OCI-LY1 (cell line): Measurements from ENCODE around the gene SSNA1.

Source experiments
- H2AFZ ChIP-seq: fragments of 200-600 bp; sonication (generic), shearing (Covaris generic); 2 replicates; pipeline ENCODE4 v1.6.0; 2014; ENCODE audit warnings: antibody characterized with exemption, mild to moderate bottlenecking, low read length
- H3F3A ChIP-seq: fragments of 200-600 bp; sonication (generic), shearing (Covaris generic); 2 replicates; pipeline ENCODE4 v1.6.0; 2014; ENCODE audit warnings: mild to moderate bottlenecking, antibody characterized with exemption, low read length, moderate library complexity; ENCODE audit not compliant: insufficient read depth
- H3K27ac ChIP-seq: fragments of 200-600 bp; sonication (generic); 2 replicates; pipeline ENCODE4 v1.5.1; 2014; ENCODE audit warnings: low read length, mixed run types, mild to moderate bottlenecking, low read depth; ENCODE audit not compliant: poor library complexity, severe bottlenecking
- H3K27me3 ChIP-seq: fragments of 200-600 bp; sonication (generic); 2 replicates; pipeline ENCODE4 v1.6.0; 2014; ENCODE audit warnings: antibody characterized with exemption, mild to moderate bottlenecking, low read length, moderate library complexity; ENCODE audit not compliant: insufficient read depth
- H3K36me3 ChIP-seq: fragments of 200-600 bp; sonication (generic); 2 replicates; pipeline ENCODE4 v1.6.1; 2014; ENCODE audit warnings: mild to moderate bottlenecking, antibody characterized with exemption, low read length, moderate library complexity, mixed read lengths; ENCODE audit not compliant: insufficient read depth
- H3K4me1 ChIP-seq: fragments of 200-600 bp; sonication (generic); 2 replicates; pipeline ENCODE4 v1.5.1; 2014; ENCODE audit warnings: mild to moderate bottlenecking, low read length, moderate library complexity; ENCODE audit not compliant: insufficient read depth, severe bottlenecking
- H3K4me2 ChIP-seq: fragments of 200-600 bp; sonication (generic), shearing (Covaris generic); 2 replicates; pipeline ENCODE4 v1.6.1; 2014; ENCODE audit warnings: low read length
- H3K4me3 ChIP-seq: fragments of 200-600 bp; sonication (generic); 2 replicates; pipeline ENCODE4 v1.5.1; 2014; ENCODE audit warnings: low read length, low read depth, mild to moderate bottlenecking, mixed read lengths; ENCODE audit not compliant: poor library complexity, severe bottlenecking
- H3K79me2 ChIP-seq: fragments of 200-600 bp; shearing (Covaris generic); 2 replicates; pipeline ENCODE4 v1.6.1; 2016; ENCODE audit warnings: mixed run types, low read length, mixed read lengths; ENCODE audit not compliant: insufficient read depth
- H3K9ac ChIP-seq: fragments of 200-600 bp; sonication (generic), shearing (Covaris generic); 2 replicates; pipeline ENCODE4 v1.6.1; 2014; ENCODE audit warnings: mild to moderate bottlenecking, low read length, mixed read lengths
- H3K9me2 ChIP-seq: fragments of 200-600 bp; sonication (generic), shearing (Covaris generic); 2 replicates; pipeline ENCODE4 v1.6.1; 2014; ENCODE audit warnings: low read depth, mild to moderate bottlenecking, low read length, mixed read lengths
- H3K9me3 ChIP-seq: fragments of 200-600 bp; shearing (Covaris generic); 2 replicates; pipeline ENCODE4 v1.6.1; 2014; ENCODE audit warnings: low read length, mixed read lengths
- H4K20me1 ChIP-seq: fragments of 200-600 bp; sonication (generic), shearing (Covaris generic); 2 replicates; pipeline ENCODE4 v1.6.0; 2016; ENCODE audit warnings: mild to moderate bottlenecking, low read length; ENCODE audit not compliant: insufficient read depth
- EZH2 ChIP-seq: fragments of 200-600 bp; sonication (generic), shearing (Covaris generic); IDR thresholded peaks from 2 replicates; pipeline ENCODE4 v1.8.0; 2017; ENCODE audit warnings: borderline replicate concordance, mixed run types, mild to moderate bottlenecking, antibody characterized with exemption, low read length, moderate library complexity, mixed read lengths
- TF ChIP-seq, protein P1 (sequence below): fragments of 200-600 bp; sonication (generic), shearing (Covaris generic); IDR thresholded peaks from 2 replicates; pipeline ENCODE4 v1.5.1; 2017; ENCODE audit warnings: mild to moderate bottlenecking, antibody characterized with exemption, low read length, moderate library complexity, mixed read lengths

SSNA1 gene

GRCh38 chr9:137171149-137171900 lies 17.2 kb upstream of the SSNA1 start:
- H3K9me3 ChIP-seq = no peaks in the 10 kb centered on the region
- TF ChIP-seq, protein P1, sequence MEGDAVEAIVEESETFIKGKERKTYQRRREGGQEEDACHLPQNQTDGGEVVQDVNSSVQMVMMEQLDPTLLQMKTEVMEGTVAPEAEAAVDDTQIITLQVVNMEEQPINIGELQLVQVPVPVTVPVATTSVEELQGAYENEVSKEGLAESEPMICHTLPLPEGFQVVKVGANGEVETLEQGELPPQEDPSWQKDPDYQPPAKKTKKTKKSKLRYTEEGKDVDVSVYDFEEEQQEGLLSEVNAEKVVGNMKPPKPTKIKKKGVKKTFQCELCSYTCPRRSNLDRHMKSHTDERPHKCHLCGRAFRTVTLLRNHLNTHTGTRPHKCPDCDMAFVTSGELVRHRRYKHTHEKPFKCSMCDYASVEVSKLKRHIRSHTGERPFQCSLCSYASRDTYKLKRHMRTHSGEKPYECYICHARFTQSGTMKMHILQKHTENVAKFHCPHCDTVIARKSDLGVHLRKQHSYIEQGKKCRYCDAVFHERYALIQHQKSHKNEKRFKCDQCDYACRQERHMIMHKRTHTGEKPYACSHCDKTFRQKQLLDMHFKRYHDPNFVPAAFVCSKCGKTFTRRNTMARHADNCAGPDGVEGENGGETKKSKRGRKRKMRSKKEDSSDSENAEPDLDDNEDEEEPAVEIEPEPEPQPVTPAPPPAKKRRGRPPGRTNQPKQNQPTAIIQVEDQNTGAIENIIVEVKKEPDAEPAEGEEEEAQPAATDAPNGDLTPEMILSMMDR = no peak
- no peak for TF ChIP-seq EZH2
- no peaks in the 10 kb centered on the region for H4K20me1 ChIP-seq
- no peaks in the 10 kb centered on the region for H3K9me2 ChIP-seq
- H3K27me3 ChIP-seq = peaks cover 13% of the 10 kb centered on the region
- H3K36me3 ChIP-seq = no peaks in the 10 kb centered on the region
- no peak overlapping the region for H3K4me3 ChIP-seq
- no peak overlapping the region for H3K4me2 ChIP-seq
- H3K9ac ChIP-seq = no peak overlapping the region
- no peak overlapping the region for H3K27ac ChIP-seq
- peaks cover 3% of the 10 kb centered on the region; the same call in 1 of the 2 replicates for H3F3A ChIP-seq
- H2AFZ ChIP-seq = no peak overlapping the region
- no peaks in the 10 kb centered on the region for H3K79me2 ChIP-seq
- H3K4me1 ChIP-seq = peaks cover 21% of the 10 kb centered on the region

GRCh38 chr9:137172901-137173795 lies 15.3 kb upstream of the SSNA1 start:
- no peaks in the 10 kb centered on the region for H3K79me2 ChIP-seq

More at GRCh38 chr9:137172901-137173795, 15.3 kb upstream of the SSNA1 start:
- Histone ChIP-seq H3K36me3 (no peaks in the 10 kb centered on the region), H2AFZ (no peak overlapping the region), H3F3A (peaks cover 4% of the 10 kb centered on the region; the same call in 1 of the 2 replicates), H3K4me3 (no peak overlapping the region), H3K4me1 (peaks cover 21% of the 10 kb centered on the region), H4K20me1 (no peaks in the 10 kb centered on the region), H3K27ac (no peak overlapping the region), H3K27me3 (peaks cover 7% of the 10 kb centered on the region; the same call in 1 of the 2 replicates), H3K9me2 (no peaks in the 10 kb centered on the region), H3K4me2 (no peak overlapping the region), H3K9me3 (no peaks in the 10 kb centered on the region), H3K9ac (no peak overlapping the region)
- TF ChIP-seq, protein P1 = no peak
- TF ChIP-seq EZH2 = no peak
